ENCODE measurements around the gene PPP4R1. TPM values are rescaled to one million over a fixed set of nuclear protein-coding genes. Genes with fewer than 3 reads are reported as not detected.

PPP4R1 gene
- total RNA-seq, 1 donor from 2014 or later = 108 TPM

DNA sequence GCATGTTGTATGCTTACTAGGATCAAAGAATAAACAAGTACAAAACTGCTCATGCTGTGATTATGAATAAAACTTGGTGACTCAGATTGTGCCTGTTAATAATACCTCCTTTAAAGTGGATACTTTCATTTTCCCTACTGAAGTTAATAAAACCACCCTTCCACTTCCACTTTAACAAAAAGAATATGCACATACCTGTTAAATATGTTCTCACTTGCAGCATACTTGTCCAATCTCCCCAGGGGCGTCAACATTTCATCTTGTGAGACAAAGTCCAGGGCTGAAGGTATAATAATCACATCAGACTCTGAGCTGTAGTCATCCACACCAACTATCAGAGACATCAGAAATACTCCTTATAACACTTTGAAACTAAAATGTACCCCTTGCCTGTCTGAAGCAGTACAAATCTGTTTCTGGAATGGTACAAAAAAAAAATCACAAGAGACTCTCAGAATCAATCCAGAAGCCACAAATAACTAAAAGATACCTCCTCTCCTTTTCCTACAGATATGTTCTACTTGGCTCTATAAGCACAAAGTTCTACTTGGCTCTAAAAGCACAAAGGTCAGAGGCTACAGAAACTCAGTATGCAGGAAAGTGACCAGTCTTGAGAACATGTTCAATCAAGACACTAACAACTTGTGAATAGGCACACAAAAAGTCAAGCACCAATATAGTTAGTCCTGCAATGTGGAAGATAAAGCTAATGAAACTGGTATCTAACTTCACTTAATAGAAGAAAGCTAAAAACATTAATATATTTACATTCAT, 19.3 kb downstream of the PPP4R1 start:
- H3K4me3 Mint-ChIP-seq (ENCODE audit: unreplicated experiment) = no peak overlapping the region

DNA sequence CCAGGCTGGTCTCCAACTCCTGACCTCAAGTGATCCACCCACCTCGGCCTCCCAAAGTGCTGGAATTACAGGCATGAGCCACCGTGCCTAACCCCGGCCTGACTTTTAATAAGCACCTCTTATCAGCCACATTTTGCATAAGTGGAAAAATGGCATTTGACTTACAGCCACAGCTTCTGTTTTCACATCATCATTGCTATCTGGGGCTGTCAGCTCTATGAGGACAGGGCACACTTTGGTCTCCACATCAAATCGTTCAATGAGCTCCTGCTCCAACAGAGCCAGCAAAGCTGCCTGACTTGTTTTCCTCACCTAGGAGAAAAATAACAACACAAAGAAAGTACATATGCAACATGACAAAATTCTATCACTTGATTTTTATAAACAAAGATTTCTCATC, 26.4 kb downstream of the PPP4R1 start:
- Mint-ChIP-seq H3K27me3 (ENCODE audit: low read depth) (no peaks in the 10 kb centered on the region), H3K9me3 (ENCODE audit: low read depth) (no peaks in the 10 kb centered on the region), H3K4me3 (ENCODE audit: unreplicated experiment) (no peak overlapping the region), H3K27ac (ENCODE audit: unreplicated experiment) (no peak overlapping the region), H3K36me3 (ENCODE audit: low read depth) (peaks cover 25% of the 10 kb centered on the region), H3K4me1 (ENCODE audit: low read depth) (no peaks in the 10 kb centered on the region)
- no peak for TF ChIP-seq CTCF (IDR thresholded peaks at IDR 0.05)
- DNase-seq (ENCODE audit: low spot score) = no peak

More for the DNA sequence above, 19.3 kb downstream of the PPP4R1 start:
- no peak for TF ChIP-seq CTCF (IDR thresholded peaks at IDR 0.05)
- peaks cover 28% of the 10 kb centered on the region for H3K4me1 Mint-ChIP-seq (ENCODE audit: low read depth)
- H3K27ac Mint-ChIP-seq (ENCODE audit: unreplicated experiment) = peak overlapping the region; percentile 83
- H3K9me3 Mint-ChIP-seq (ENCODE audit: low read depth) = peaks cover 16% of the 10 kb centered on the region
- DNase-seq (ENCODE audit: low spot score) = no peak
- H3K36me3 Mint-ChIP-seq (ENCODE audit: low read depth) = peaks cover 14% of the 10 kb centered on the region
- H3K27me3 Mint-ChIP-seq (ENCODE audit: low read depth) = no peaks in the 10 kb centered on the region

DNA sequence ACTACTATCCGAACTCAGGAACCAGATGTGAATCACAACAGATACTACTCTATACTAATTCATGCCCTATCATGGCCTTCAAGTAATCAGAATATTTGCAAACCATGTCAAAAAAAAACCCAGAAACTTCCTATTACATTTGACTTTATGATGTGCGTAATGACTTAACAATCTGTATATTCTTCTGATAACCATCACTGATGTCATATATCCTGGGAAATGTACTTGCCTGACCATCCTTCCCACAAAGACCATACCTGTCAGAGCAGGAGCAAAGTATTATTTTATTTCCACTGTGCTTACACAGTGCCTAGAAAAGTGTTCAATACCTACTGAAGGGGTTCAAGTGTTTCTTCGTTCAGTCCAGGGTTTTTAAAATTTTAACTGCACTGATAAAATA, 27.5 kb downstream of the PPP4R1 start:
- Mint-ChIP-seq H3K36me3 (ENCODE audit: low read depth) (peaks cover 31% of the 10 kb centered on the region), H3K27ac (ENCODE audit: unreplicated experiment) (no peak overlapping the region), H3K9me3 (ENCODE audit: low read depth) (peaks cover 9% of the 10 kb centered on the region), H3K4me1 (ENCODE audit: low read depth) (no peaks in the 10 kb centered on the region), H3K4me3 (ENCODE audit: unreplicated experiment) (no peak overlapping the region), H3K27me3 (ENCODE audit: low read depth) (no peaks in the 10 kb centered on the region)
- no peak for TF ChIP-seq CTCF (IDR thresholded peaks at IDR 0.05)
- DNase-seq (ENCODE audit: low spot score) = no peak

GRCh38 chr18:9581667-9582066, 32.7 kb downstream of the PPP4R1 start:
- no peak overlapping the region for H3K4me3 Mint-ChIP-seq (ENCODE audit: unreplicated experiment)
- peaks cover 30% of the 10 kb centered on the region for H3K36me3 Mint-ChIP-seq (ENCODE audit: low read depth)
- peaks cover 5% of the 10 kb centered on the region for H3K4me1 Mint-ChIP-seq (ENCODE audit: low read depth)
- DNase-seq (ENCODE audit: low spot score) = no peak
- peaks cover 13% of the 10 kb centered on the region for H3K9me3 Mint-ChIP-seq (ENCODE audit: low read depth)
- no peak for TF ChIP-seq CTCF (IDR thresholded peaks at IDR 0.05)
- no peak overlapping the region for H3K27ac Mint-ChIP-seq (ENCODE audit: unreplicated experiment)
- H3K27me3 Mint-ChIP-seq (ENCODE audit: low read depth) = no peaks in the 10 kb centered on the region

DNA sequence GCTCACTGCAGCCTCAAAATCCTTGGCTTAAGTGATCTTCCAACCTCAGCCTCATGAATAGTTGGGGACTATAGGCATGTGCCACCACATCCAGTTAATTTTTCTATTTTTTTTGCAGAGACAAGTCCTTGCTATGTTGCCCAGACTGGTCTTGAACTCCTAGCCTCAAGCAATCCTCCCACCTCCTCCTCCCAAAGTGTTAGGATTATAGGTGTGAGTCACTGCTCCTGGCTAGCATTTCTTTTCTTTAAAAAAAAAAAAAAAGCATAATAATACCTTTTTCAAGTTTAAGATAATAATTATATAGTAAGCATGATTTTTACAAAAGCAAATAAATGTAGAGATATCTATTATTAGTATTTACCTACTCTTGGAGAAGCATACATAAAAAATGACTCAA, 36.1 kb downstream of the PPP4R1 start:
- Mint-ChIP-seq H3K4me1 (ENCODE audit: low read depth) (peaks cover 14% of the 10 kb centered on the region), H3K36me3 (ENCODE audit: low read depth) (peaks cover 28% of the 10 kb centered on the region)

More for the DNA sequence above, 36.1 kb downstream of the PPP4R1 start:
- Mint-ChIP-seq H3K4me3 (ENCODE audit: unreplicated experiment) (no peak overlapping the region), H3K27ac (ENCODE audit: unreplicated experiment) (no peak overlapping the region), H3K27me3 (ENCODE audit: low read depth) (no peaks in the 10 kb centered on the region), H3K9me3 (ENCODE audit: low read depth) (peaks cover 13% of the 10 kb centered on the region)
- TF ChIP-seq CTCF (IDR thresholded peaks at IDR 0.05) = no peak
- DNase-seq (ENCODE audit: low spot score) = no peak

Measured in chondrocyte (in vitro differentiated cells).